HG03139 (cell line): ENCODE data around the gene INSM2.

Experiments used
- ATAC-seq: cut with Tn5 transposase; IDR thresholded peaks from one replicate; pipeline ENCODE4 v1.9.1; 2021; ENCODE audit not compliant: unreplicated experiment

The INSM2 gene

GRCh38 chr14:35533357-35534207 is at the start of gene INSM2:
Gene INSM2, plus strand, starts transcription at chr14:35534164. Its CDS starts 89 bp downstream, at chr14:35534253.
- ATAC-seq, result peak; percentile 52

- no peak for ATAC-seq
Measured at GRCh38 chr14:35492569-35493014, 41.4 kb upstream of the INSM2 start.

- no peak for ATAC-seq
Measured at GRCh38 chr14:35495278-35495677, 38.7 kb upstream of the INSM2 start.

GRCh38 chr14:35499180-35499579 is 34.8 kb upstream of the INSM2 start:
- no peak for ATAC-seq

- ATAC-seq, result no peak
Measured at GRCh38 chr14:35503646-35504045, 30.3 kb upstream of the INSM2 start.

GRCh38 chr14:35504260-35504659 is 29.7 kb upstream of the INSM2 start:
- no peak for ATAC-seq

- ATAC-seq, result no peak
Measured at GRCh38 chr14:35506461-35506860, 27.5 kb upstream of the INSM2 start.

GRCh38 chr14:35506927-35507326 is 27.0 kb upstream of the INSM2 start:
- no peak for ATAC-seq

- ATAC-seq, result no peak
Measured at GRCh38 chr14:35509846-35510245, 24.1 kb upstream of the INSM2 start.

- no peak for ATAC-seq
Measured at GRCh38 chr14:35512765-35513164, 21.2 kb upstream of the INSM2 start.

- no peak for ATAC-seq
Measured at GRCh38 chr14:35515916-35516315, 18.0 kb upstream of the INSM2 start.

- ATAC-seq, result no peak
Measured at GRCh38 chr14:35519986-35520385, 14.0 kb upstream of the INSM2 start.

- no peak for ATAC-seq
Measured at GRCh38 chr14:35525695-35526094, 8.3 kb upstream of the INSM2 start.

- no peak for ATAC-seq
Measured at GRCh38 chr14:35526962-35527361, 7.0 kb upstream of the INSM2 start.

- ATAC-seq, result no peak
Measured at GRCh38 chr14:35531960-35532747, 1.8 kb upstream of the INSM2 start.

- no peak for ATAC-seq
Measured at GRCh38 chr14:35532783-35533356, 1.1 kb upstream of the INSM2 start.

- peak; percentile 20 for ATAC-seq
Measured at GRCh38 chr14:35534208-35534872, 376 bp downstream of the INSM2 start.

- peak; percentile 57 for ATAC-seq
Measured at GRCh38 chr14:35534873-35535482, 1.0 kb downstream of the INSM2 start.

GRCh38 chr14:35535483-35536112 is 1.6 kb downstream of the INSM2 start:
- no peak for ATAC-seq

- no peak for ATAC-seq
Measured at GRCh38 chr14:35539969-35540368, 6.0 kb downstream of the INSM2 start.
